Kidney (tissue), 14 donors: ENCODE results near the gene WDR4. TPM values are rescaled to one million over a fixed set of nuclear protein-coding genes. Genes with fewer than 3 reads are reported as not detected.

ENCODE experiments used
- DNase-seq, 5 donors: peaks; one replicate each; pipeline ENCODE4 v3.0.0-alpha.2; 2013 to 2020
- FAIRE-seq: peaks from 2 replicates; lab custom pipeline; 2012; peaks lifted over from hg19 to GRCh38; lab: Jason Lieb, UNC
- H3K27ac ChIP-seq, 2 donors: one replicate each; pipeline ENCODE4 v1.7.0; 2013; ENCODE audit warnings: low read depth in 2 of 2, low read length in 2 of 2, inconsistent platforms in 1 of 2
- H3K27me3 ChIP-seq: one replicate; pipeline ENCODE4 v1.7.1; 2013; ENCODE audit warnings: low read length, inconsistent platforms; ENCODE audit not compliant: control insufficient read depth, insufficient read depth
- H3K36me3 ChIP-seq, 3 donors: one replicate each; pipeline versions ENCODE4 v1.7.0 to v1.7.1; 2013; ENCODE audit warnings: low read length in 3 of 3, control low read depth in 1 of 3, inconsistent platforms in 1 of 3; ENCODE audit not compliant: insufficient read depth in 3 of 3, control insufficient read depth in 2 of 3
- H3K4me1 ChIP-seq, 3 donors: one replicate each; pipeline versions ENCODE4 v1.7.0 to v1.7.1; 2013; ENCODE audit warnings: low read length in 3 of 3, inconsistent platforms in 1 of 3, low read depth in 1 of 3; ENCODE audit not compliant: control insufficient read depth in 2 of 3, insufficient read depth in 2 of 3
- H3K4me3 ChIP-seq, 3 donors: one replicate each; pipeline versions ENCODE4 v1.7.0 to v1.8.1; 2013; ENCODE audit warnings: low read length in 3 of 3, control low read depth in 1 of 3, inconsistent platforms in 1 of 3
- H3K9ac ChIP-seq, 3 donors: one replicate each; pipeline versions ENCODE4 v1.7.0 to v1.7.1; 2013; ENCODE audit warnings: low read length in 3 of 3, control low read depth in 1 of 3, inconsistent platforms in 1 of 3
- H3K9me3 ChIP-seq, 3 donors: one replicate each; pipeline versions ENCODE4 v1.7.0 to v1.7.1; 2013; ENCODE audit warnings: low read length in 3 of 3, control low read depth in 1 of 3, inconsistent platforms in 1 of 3; ENCODE audit not compliant: control insufficient read depth in 2 of 3, insufficient read depth in 1 of 3
- intact Hi-C: fragments of 100-400 bp; cut with DNase I; formaldehyde crosslinking; loops from one replicate; pipeline ENCODE4 v1.11.1; 2022
- polyA plus RNA-seq: library from polyadenylated mRNA; stranded (reverse); fragments of 350-450 nt; fragmentation: Illumina TruSeq; extraction: RNeasy Lipid Tissue Mini Kit (QIAGEN cat#74804); gene quantifications from one replicate; pipeline ENCODE4 v1.2.3, GENCODE V29; 2014; ENCODE audit warnings: low read depth, low replicate concordance; ENCODE audit not compliant: insufficient read depth
- total RNA-seq: library from RNA; stranded (reverse); fragmentation: NEBNext Ultra II Directional; extraction: Animal tissue kit (Norgen Biotek cat#: 25700); gene quantifications from one replicate; pipeline ENCODE4 v1.2.1, GENCODE V29; 2021
- TF ChIP-seq, protein P1 (sequence below): IDR thresholded peaks from 3 replicates; pipeline ENCODE4 v1.5.1; 2012; ENCODE audit warnings: mild to moderate bottlenecking, moderate library complexity, borderline replicate concordance; ENCODE audit not compliant: insufficient read depth; ENCODE audit errors: extremely low read depth
- donor health status: control.
- donor health status: control.
- donor health status: control.
- donor health status: control.
- donor health status: control.
- donor health status: DM: yes; HTN: yes; CAD: no.
- donor health status: Normal renal cell carcinoma (clear cell type).

Gene WDR4
- total and polyA plus RNA-seq, 2 donors from 2014 or later, result 4.8 to 20.4 TPM

GRCh38 chr21:42892931-42893755 is 13.8 kb upstream of the WDR4 start, which contains the start of gene NDUFV3:
Gene NDUFV3, plus strand, starts transcription at chr21:42893309. Its CDS starts 25 bp downstream, at chr21:42893334.
- intact Hi-C loops, result no loop called here
- no peaks in the 10 kb centered on the region for H3K27me3 ChIP-seq

GRCh38 chr21:42892582-42892930 is 13.2 kb upstream of the WDR4 start:
- DNase-seq (no peak), FAIRE-seq (no peak)
- peaks cover 0 to 4% (median 3%) of the 10 kb centered on the region in 3 donors for H3K36me3 ChIP-seq
- intact Hi-C loops, result no loop called here
- H3K9ac ChIP-seq, result peak overlapping the region; percentile 67 to 92 (median 81)
- H3K4me1 ChIP-seq, result peaks cover 0 to 8% (median 6%) of the 10 kb centered on the region in 3 donors
- no peaks in the 10 kb centered on the region for H3K9me3 ChIP-seq
- peak overlapping the region; percentile 92 to 96 for H3K27ac ChIP-seq
- peak overlapping the region; percentile 77 to 98 (median 82) for H3K4me3 ChIP-seq
- no peaks in the 10 kb centered on the region for H3K27me3 ChIP-seq
- TF ChIP-seq, protein P1, sequence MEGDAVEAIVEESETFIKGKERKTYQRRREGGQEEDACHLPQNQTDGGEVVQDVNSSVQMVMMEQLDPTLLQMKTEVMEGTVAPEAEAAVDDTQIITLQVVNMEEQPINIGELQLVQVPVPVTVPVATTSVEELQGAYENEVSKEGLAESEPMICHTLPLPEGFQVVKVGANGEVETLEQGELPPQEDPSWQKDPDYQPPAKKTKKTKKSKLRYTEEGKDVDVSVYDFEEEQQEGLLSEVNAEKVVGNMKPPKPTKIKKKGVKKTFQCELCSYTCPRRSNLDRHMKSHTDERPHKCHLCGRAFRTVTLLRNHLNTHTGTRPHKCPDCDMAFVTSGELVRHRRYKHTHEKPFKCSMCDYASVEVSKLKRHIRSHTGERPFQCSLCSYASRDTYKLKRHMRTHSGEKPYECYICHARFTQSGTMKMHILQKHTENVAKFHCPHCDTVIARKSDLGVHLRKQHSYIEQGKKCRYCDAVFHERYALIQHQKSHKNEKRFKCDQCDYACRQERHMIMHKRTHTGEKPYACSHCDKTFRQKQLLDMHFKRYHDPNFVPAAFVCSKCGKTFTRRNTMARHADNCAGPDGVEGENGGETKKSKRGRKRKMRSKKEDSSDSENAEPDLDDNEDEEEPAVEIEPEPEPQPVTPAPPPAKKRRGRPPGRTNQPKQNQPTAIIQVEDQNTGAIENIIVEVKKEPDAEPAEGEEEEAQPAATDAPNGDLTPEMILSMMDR, result no peak

More at GRCh38 chr21:42892931-42893755, 13.8 kb upstream of the WDR4 start, which contains the start of gene NDUFV3:
- Histone ChIP-seq H3K27ac (peak within 1 kb of the TSS; percentile 92 to 96), H3K4me1 (peaks cover 0 to 8% (median 6%) of the 10 kb centered on the region in 3 donors), H3K9me3 (no peaks in the 10 kb centered on the region), H3K4me3 (peak within 1 kb of the TSS; percentile 86 to 98 (median 88)), H3K36me3 (peaks cover 0 to 4% (median 3%) of the 10 kb centered on the region in 3 donors), H3K9ac (peak within 1 kb of the TSS; percentile 67 to 93 (median 81))
- peak; percentile 99 to 100 (median 100) for DNase-seq
- TF ChIP-seq, protein P1, result no peak
- FAIRE-seq, result no peak

- Histone ChIP-seq H3K9me3 (no peaks in the 10 kb centered on the region), H3K9ac (no peak overlapping the region), H3K27me3 (no peaks in the 10 kb centered on the region), H3K4me3 (no peak overlapping the region), H3K4me1 (peaks cover 0 to 2% (median 2%) of the 10 kb centered on the region in 3 donors), H3K27ac (no peak overlapping the region), H3K36me3 (no peaks in the 10 kb centered on the region)
- TF ChIP-seq, protein P1, result no peak
- intact Hi-C loops, result no loop called here
- FAIRE-seq (no peak), DNase-seq (no peak)
These were observed 8.0 kb upstream of the WDR4 start for GRCh38 chr21:42887326-42887725.
